NCI-H128 (cell line): Measurements from ENCODE around the gene MEIOC.
"Not testable (repeated sequence)": the region's sequence is repeated elsewhere in the genome, so short reads cannot be mapped to it uniquely, and the experiment has no call there.

Source experiments
- DNase-seq: peaks from one replicate; lab custom pipeline; 2025; ENCODE audit not compliant: unreplicated experiment; lab: John Stamatoyannopoulos, UW

Gene MEIOC

DNA sequence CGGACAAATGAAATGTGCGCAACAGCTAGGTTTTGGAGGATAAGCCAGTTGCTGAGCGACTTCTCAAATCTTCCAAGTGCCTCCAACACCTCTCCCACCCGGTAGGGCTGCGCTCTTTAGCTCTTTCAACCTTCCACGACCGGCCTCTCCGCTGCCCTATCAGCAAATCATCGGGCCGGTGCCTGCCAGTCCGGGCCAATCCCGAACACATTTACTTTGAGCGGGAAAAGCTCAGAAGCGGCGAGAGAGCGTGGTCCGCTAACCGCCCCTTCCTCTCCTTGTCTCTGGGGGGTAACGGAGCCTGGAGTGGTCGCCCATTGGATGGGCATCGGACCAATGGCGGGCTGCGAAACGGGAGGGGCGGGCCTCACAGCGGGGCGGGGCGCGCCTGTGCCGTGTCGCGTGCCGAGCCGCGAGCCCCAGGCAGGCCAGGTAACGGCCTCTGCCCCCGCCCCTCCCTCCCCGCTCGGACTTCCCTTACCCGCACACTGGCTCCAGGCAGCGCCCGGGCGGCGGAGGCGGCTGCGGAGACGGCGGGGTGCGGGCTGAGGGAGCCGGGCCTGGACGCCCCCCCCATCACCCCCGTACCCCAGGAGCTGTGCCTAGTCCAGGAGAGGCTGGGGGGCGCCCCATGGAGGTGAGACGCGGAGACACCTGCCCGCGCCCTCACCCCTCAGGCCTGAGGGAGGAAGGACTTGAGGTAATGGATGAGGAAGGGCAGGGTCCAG lies at the start of gene MEIOC:
TSS of gene MEIOC (plus strand) at position 486 of the 728 bp plus-strand sequence. CDS start at position 632, 146 bp downstream.
- DNase-seq, result no peak

DNA sequence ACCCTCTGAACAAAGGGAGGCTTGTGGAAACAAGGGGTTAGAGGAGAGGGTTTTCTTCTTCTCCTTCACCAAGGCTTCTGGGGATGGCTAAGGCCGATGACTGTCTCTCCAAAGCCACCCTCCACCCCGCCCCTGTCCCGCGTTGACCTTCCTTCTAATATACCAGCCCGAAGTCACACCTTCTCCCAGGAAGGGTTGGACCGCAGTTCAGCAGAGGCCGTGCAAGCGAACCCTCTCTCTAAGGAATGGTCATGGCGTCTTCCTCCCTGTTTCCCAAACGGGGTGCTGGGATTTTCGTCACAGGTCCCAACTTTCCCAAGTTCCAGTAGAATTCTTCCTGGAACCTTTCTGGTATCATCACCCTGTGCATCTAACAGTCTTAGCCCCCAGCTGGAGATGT lies 49.6 kb upstream of the MEIOC start:
- DNase-seq, result no peak

DNA sequence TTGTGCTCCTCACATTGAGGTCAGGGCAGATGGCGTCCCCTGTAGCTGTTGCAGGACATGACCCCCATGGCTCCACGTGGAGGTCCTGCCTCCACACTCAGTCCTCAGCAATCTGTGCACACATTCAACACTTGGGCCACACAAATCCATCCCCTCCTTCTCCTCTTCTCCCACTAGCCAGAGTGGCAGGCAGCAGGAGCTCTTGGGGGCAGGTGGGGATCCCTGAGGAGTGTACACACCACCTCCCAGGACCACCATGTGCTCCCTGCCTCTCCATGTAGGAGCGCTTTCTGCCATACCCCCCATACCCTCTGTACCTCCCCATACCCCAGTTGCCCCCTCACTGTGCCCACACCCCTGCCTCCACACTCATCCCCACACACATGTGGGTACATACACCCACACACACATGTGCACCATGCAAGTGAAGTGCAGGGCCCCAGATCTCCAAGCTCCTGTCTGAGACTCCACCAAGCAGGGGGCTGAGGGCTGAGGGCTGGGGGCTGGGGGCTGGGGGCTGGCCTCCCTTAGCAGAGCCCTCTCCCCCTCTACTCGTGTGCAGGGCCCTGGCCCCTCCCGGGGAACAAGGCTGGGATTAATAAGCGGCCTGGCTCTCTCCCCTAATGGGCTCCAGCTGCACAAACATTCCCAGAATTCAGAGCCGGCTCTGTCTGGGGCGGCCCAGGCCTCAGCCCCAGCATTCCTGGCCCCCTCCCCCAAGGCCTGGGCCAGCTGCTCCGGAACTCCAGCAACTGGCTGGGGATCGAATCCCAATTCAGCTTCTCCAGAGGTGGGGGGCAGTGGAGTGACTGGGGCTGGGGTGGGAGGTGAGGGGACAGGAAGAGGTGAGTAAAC lies 48.2 kb upstream of the MEIOC start:
- no peak for DNase-seq

DNA sequence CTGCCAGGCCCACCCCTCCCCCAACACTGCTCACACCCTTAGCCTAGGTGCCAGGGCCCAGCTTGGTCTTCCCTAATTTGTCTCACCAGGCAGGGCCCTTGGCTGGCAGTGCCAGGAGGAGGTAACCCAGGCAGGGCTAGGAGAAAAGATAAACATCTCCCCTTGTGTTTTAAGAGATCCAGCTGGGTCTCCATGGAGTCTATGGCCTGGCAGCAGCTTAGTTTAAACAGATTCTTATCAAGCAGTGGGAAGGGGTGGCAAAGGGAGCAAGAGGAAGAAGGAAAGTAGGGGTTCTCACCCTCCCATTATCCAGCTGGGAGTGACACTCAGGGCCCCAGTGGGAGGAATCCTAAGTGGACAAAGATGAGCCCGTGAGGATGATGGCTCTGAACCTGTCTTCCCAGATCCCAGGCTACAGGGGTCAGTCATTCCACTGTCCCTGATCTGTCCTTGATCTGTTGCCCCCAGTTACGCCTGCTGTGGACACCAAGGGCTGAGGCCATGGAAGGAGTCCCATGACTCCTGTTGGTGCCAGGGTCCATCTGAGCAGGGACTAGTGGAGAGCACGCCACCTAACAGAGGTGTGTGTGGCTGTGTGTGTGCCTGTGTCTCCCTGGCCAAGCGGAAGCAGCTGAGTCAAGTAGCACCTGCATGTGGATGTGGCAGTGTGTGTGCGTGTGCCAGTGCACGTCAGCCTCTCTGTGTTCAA lies 47.4 kb upstream of the MEIOC start:
- DNase-seq, result no peak

DNA sequence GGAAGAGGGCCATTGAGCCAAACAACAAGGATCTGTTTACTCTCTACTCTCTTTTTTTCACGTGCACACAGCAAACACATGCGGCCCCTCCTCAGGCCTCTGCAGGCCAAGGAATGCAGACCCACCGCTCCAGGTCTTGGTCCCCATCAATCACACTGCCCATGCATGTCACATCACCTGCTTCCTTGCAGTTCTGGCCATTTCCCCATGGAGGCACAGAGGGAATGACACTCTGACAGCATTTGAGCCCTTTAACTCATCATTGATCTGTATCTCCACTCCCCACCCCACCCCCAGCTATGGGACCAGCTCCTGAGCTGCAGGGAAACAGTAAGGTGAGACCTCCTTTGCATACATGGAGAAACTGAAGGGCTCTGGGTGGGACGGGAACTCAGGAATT lies 45.9 kb upstream of the MEIOC start:
- no peak for DNase-seq

DNA sequence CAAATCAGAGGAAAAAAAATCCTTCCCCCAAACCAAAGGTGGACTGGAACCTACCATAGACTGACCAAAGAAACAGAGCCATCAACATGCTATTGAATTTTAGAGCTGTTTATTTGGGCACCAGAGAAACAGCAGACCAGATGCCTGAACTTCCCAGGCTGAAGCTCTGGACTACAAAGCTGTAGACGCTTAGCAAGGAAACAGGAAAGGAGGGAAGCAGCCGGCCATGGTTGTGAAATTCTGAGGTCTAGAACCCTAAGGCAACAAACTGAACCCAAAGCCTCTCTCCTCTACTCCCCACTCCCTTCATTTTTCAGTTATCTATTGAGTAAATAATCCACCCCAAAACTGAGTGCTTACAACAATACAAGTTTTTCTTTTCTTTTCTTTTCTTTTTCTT lies 45.4 kb upstream of the MEIOC start:
- no peak for DNase-seq

DNA sequence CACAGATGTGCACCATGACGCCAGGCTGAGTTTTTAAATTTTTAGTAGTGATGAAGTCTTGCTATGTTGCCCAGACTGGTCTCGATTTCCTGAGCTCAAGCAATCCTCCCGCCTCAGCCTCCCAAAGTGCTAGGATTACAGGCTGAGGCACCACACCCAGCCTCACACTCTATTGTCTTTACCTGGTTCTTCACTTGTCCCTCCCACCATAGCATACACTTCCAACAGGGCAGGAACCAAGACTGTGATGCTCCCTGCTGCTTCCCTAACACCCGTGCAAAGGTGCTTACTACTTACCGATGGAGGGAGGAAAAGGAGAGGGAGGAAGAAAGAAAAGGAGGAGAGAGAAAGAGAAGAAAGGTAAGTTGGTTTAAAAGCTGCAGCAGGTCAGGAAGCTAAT lies 41.4 kb upstream of the MEIOC start:
- no peak for DNase-seq

DNA sequence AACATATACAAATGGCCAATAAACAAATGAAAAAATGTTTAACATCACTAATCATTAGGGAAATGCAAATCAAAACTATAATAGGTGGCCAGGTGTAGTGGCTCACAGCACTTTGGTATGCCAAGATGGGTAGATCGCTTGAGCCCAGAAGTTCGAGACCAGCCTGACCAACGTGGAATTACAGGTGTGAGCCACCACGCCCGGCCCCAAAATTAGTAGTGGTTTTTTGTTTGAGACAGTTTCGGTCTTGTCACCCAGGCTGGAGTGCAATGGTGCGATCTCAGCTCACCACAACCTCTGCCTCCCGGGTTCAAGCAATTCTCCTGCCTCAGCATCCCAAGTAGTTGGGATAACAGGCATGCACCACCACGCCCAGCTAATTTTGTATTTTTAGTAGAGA lies 37.6 kb upstream of the MEIOC start:
- DNase-seq, result not testable (repeated sequence)

DNA sequence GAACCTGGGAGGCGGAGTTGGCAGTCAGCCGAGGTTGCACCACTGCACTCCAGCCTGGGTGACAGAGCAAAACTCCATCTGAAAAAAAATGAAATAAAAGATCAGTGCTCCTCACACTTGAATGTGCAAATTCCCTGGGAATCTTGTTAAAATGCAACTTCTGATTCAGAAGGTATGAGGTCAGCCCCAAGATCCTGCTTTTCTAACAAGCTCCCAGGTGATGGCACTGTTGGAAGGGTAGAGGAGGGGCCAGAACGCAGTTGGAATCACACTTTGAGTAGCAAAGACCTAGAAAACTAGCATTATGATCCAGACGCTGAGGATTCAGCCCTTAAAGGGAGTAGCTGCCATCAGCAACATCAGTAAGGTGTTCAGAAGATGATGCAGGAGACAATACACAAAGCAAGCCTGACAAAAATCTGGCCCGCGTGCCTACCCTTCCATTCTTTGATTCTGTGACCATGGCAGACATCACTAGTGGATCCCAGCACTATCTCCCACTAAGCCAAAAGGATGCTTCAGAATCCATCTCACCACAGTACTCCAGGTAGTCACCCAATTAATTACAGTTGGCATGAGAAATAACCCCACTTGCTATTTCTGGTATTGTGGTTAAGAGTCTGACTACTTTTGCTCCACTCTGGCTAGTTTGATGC lies 33.1 kb upstream of the MEIOC start:
- DNase-seq, result no peak

DNA sequence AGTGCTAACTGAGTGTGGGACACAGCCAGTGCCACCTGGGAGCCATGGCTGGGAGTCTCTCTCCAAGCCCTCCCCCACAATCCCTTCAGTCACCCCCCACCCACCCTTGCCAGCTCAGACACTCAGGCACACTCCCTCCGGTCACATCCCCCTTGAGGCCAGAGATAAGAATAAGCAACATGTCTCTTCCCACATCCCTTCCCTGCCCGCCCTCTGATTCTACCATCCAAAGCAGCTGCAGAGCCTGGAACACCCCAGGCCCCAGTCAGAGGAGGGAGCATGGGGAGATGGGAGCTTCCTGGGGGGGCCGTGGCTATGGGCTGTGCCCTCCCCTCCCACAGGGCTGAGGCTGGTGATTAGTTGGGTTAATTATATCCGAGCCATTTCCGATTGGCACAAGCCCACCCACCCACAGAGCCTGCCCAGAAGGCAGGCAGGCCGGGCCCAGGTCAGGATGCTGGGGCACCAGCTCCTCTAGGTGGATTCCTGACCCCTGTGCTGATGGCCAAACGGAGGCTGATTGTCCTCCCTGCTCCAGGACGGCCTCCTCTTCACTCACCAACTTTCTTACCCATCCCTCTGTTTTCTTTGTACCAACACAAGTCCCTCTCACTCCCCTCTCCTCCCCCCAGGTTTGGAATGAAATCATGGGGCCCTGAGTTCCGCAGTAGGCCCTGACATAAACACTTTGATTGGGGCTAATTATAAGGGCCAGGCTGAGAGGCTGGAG lies 28.6 kb upstream of the MEIOC start:
- no peak for DNase-seq

DNA sequence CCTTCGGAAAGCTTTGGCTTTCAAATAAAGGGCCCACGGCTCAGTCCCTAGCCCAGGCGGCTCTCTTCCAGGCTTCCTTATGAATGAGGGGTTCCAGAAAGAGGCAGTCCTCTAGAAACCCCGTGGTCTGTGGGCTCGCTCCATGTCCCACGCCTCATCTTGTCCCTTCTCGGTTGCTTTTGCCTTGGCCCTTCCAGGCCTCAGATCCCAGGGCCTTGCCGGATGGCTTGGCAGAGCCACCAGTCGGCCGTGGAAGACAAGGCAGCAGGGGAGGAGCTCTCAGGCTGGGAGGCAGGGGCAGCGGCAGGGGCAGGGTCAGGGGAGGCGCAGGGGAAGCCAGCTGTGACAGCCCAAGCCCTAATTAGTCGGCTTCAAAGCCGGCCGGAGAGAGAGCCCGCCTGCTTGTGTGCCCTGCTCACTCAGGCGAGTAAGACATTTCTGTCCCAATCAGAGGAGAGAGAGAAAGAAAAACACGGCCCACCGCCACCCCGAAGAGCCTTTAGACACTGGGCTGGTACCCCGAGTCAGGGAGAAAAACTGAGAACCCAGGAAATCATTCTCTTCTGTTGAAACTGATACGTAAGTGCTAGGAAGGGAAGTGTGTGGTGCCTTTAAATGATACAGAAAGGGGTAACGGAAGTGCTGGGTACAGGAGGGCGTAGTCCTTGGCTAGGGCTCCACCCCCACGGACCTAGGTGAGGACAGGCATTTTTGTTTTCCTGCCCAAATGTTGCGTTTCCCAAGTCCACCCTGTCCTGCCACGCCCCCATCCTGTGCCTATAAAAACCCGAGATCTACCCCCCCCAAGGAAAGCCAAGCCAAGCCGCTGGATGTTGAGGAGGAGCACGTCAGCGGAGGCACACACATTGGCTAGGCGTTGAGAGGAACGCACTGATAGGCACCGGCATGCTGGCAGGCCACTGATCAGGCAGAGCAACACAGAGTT lies 27.8 kb upstream of the MEIOC start:
- no peak for DNase-seq

DNA sequence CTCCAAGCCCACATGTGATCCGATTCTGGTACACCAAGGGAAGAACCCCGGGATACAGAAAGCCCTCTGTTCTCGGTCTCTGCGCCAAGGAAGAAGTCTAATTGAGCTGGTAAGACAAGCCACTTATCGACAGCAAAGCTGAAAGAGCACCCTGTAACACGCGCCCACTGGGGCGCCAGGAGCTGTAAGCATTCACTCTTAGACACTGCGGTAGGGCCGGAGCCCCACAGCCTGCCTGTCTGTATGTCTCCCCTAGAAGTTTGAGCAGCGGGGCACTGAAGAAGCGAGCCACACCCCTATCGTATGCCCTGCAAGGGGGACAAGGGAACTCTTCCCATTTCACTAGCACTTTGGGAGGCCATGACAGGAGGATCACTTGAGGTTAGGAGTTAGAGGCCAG lies 27.0 kb upstream of the MEIOC start:
- DNase-seq, result no peak

DNA sequence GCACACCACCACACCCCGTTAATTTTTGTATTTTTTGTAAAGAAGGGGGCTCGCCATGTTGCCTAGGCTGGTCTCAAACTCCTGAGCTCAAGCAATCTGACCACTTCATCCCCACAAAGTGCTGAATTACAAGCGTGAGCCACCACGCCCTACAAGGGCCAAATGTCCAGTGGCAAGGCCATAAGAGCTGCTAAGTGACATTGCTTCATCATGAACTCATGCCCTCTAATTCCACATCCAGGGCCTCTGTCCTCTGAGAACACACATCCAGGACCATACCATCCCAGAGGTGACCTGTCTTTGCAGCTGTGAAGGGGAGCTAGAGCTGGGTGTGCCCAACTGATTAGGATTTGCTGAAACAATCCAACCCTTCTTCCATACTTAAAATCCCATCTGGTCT lies 25.6 kb upstream of the MEIOC start:
- DNase-seq, result no peak

DNA sequence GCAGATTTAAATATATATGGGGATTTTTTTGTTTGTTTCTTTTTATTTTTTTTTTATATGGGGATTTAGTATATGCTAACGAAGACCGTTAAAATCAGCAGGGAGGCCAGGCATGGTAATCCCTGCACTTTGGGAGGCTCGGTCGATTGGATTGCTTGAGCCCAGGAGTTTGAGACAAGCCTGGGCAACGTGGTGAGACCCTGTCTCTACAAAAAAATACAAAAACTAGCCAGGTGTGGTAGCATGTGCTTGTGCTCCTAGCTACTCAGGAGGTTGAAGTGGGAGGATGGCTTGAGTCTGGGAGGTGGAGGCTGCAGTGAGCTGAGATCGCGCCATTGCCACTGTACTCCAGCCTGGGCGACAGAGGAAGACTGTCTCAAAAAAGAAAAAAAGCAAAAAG lies 22.3 kb upstream of the MEIOC start:
- no peak for DNase-seq

DNA sequence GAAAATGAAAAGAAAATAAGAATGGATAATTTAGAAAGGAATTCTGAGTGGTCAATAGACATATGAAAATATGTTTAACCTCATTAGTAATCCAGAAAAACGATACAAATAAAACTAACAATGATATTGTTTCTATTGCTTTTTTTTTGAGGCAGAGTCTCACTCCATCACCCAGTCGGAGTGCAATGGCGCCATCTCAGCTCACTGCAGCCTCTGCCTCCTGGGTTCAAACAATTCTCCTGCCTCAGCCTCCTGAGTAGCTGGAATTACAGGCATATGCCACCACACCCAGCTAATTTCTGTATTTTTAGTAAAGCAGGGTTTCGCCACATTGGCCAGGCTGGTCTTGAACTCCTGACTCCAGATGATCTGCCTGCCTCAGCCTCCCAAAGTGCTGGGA lies 21.9 kb upstream of the MEIOC start:
- DNase-seq, result not testable (repeated sequence)

DNA sequence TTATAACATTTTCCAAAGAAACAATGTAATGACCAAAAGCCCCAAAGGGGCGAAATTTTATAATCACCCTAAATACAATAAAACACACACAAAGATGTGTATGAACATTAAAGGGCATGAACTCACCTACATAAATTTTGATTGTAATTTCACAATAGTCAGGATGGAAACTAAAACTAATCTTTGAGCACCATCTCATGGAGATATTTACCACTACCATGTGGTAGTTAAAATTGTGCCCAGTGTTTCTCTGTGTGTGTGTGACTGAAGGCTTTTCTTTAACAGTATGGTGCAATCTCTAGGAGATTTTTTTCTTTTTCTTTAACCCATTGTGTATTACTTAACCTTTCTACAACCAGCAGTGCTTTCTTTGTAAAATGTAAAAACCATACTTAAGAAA lies 19.7 kb upstream of the MEIOC start:
- DNase-seq, result no peak

DNA sequence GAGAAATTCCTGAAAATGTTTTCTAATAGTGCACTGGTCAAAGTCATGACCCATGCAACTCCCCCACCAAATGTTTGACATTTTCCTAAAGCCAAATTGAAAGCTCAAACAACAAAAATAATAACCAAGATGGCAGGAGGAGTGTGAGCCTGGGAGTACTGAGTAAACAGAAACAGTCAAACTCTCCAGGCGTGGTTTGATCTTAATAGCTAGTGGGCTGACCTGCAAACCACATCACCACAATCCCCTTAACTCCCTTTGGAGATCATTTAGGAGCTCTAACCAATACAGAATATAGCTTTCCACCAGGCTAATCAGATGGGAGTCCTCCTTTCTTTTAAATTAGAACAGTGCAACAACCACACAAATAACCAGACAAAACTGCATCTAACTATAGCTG lies 19.2 kb upstream of the MEIOC start:
- no peak for DNase-seq

DNA sequence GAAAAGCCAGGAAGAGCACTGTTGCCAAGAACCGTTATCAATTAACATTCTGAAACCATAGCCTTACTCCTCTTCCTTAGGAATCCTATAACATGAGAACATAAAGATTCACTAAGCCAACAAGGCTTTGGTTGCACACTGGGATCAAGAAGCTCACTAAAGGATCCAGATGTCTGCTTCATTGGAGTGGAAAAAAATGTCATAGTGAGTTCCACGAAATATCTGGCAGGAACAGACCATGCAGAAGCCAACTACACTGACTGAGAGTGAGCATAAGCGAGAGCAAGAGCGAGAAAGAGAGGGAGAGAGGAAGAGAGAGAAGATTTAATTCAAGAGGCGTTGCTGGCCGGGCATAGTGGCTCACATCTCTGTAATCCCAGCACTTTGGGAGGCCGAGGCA lies 13.4 kb upstream of the MEIOC start:
- DNase-seq, result no peak

DNA sequence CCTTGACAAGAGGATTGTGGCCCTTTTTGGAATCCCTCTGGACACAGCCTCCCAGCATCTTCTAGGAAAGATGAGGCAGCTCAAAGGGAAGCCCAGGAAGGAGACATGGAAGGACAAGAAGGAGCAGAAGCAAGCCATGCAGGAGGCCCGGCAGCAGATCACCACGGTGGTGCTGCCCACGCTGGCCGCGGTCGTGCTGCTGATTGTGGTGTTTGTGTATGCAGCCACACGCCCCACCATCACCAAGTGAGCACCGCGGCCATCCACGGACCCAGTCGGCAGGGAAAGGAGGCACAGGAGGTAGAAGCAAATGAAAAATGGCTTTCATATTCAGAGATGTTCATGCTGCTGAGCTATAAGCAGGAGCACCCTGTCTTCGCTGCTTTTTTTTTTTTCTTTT lies 10.9 kb upstream of the MEIOC start:
- DNase-seq, result no peak

DNA sequence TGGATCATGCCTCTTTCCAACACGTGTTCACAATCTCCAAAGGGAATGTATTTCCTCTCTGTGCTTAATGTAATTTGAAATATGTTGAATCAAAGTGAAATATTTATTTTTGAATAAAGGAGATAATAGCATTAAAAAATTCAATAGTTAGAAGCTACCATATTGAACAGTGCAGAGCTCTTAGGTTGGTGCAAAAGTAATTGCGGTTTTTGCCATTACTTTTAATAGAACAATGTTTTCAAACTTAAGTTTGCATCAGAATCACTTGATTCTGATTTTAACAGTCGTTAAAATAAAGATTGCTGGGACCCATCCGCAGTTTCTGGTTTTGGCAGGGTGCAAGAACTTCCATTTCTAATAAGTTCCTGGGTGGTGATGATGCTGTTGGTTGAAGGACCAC lies 10.0 kb upstream of the MEIOC start:
- DNase-seq, result no peak
